Esophagus muscularis mucosa (tissue), 4 donors: ENCODE measurements around the gene TBC1D22A.

Experiments
- EP300 ChIP-seq: sonication (generic); formaldehyde crosslinking; IDR thresholded peaks from one replicate; pipeline ENCODE4 v1.6.1; 2017; ENCODE audit warnings: antibody characterized with exemption
- POLR2AphosphoS5 ChIP-seq, 2 donors: sonication (generic); formaldehyde crosslinking; IDR thresholded peaks; one replicate each; pipeline ENCODE4 v1.6.1; 2017; ENCODE audit warnings: antibody characterized with exemption in 2 of 2
- TF ChIP-seq, protein P1 (sequence below), 3 experiments: fragments of 200-600 bp in 2 of 3; fragments of 450-650 bp in 1 of 3; sonication (generic) in 2 of 3; IDR thresholded peaks; one replicate each; pipeline ENCODE4 v1.5.1; 2017 to 2019; ENCODE audit warnings: antibody characterized with exemption in 3 of 3, mild to moderate bottlenecking in 2 of 3, moderate library complexity in 1 of 3

GRCh38 chr22:47074105-47074504 is 311.7 kb downstream of the TBC1D22A start:
- no peak for TF ChIP-seq POLR2AphosphoS5 (IDR thresholded peaks at IDR 0.05)
- TF ChIP-seq, protein P1, sequence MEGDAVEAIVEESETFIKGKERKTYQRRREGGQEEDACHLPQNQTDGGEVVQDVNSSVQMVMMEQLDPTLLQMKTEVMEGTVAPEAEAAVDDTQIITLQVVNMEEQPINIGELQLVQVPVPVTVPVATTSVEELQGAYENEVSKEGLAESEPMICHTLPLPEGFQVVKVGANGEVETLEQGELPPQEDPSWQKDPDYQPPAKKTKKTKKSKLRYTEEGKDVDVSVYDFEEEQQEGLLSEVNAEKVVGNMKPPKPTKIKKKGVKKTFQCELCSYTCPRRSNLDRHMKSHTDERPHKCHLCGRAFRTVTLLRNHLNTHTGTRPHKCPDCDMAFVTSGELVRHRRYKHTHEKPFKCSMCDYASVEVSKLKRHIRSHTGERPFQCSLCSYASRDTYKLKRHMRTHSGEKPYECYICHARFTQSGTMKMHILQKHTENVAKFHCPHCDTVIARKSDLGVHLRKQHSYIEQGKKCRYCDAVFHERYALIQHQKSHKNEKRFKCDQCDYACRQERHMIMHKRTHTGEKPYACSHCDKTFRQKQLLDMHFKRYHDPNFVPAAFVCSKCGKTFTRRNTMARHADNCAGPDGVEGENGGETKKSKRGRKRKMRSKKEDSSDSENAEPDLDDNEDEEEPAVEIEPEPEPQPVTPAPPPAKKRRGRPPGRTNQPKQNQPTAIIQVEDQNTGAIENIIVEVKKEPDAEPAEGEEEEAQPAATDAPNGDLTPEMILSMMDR (IDR thresholded peaks at IDR 0.05), result no peak
- TF ChIP-seq EP300, result no peak
